GM23338 (cell line): ENCODE results near the gene TARS3. TPM values are rescaled to one million over a fixed set of nuclear protein-coding genes. Genes with fewer than 3 reads are reported as not detected.

Experiments used
- ATAC-seq: fragments of 200-7000 bp; cut with Tn5 transposase; 3 replicates; pipeline ENCODE4 v1.9.1; 2020
- DNase-seq: peaks from one replicate; pipeline ENCODE4 v3.0.0-alpha.2; 2015; ENCODE audit warnings: low spot score
- H2AFZ ChIP-seq: fragments of 200-600 bp; sonication (generic); 2 replicates; pipeline ENCODE4 v1.8.0; 2016; ENCODE audit warnings: antibody characterized with exemption, mild to moderate bottlenecking, moderate library complexity
- H3F3A ChIP-seq: fragments of 200-600 bp; sonication (generic); replicated peaks from 2 replicates; pipeline ENCODE4 v1.8.0; 2017; ENCODE audit warnings: antibody characterized with exemption, mixed run types, low read depth
- H3K27ac ChIP-seq: fragments of 200-600 bp; sonication (generic); 2 replicates; pipeline ENCODE4 v1.6.1; 2016; ENCODE audit warnings: low read depth
- H3K27me3 ChIP-seq: fragments of 200-600 bp; sonication (generic); 2 replicates; pipeline ENCODE4 v1.8.0; 2016; ENCODE audit warnings: mild to moderate bottlenecking, mixed run types, moderate library complexity; ENCODE audit not compliant: insufficient read depth
- H3K36me3 ChIP-seq: fragments of 200-600 bp; sonication (generic); 2 replicates; pipeline ENCODE4 v1.8.0; 2016; ENCODE audit warnings: mild to moderate bottlenecking; ENCODE audit not compliant: insufficient read depth
- H3K4me1 ChIP-seq: fragments of 200-600 bp; sonication (generic); 2 replicates; pipeline ENCODE4 v1.8.0; 2016; ENCODE audit warnings: mild to moderate bottlenecking, moderate library complexity; ENCODE audit not compliant: insufficient read depth
- H3K4me2 ChIP-seq: fragments of 200-600 bp; sonication (generic); 2 replicates; pipeline ENCODE4 v1.7.1; 2017; ENCODE audit warnings: mixed run types
- H3K4me3 ChIP-seq: fragments of 200-600 bp; sonication (generic); 2 replicates; pipeline ENCODE4 v1.6.1; 2016; ENCODE audit warnings: mixed run types
- H3K79me2 ChIP-seq: fragments of 200-600 bp; sonication (generic); replicated peaks from 2 replicates; pipeline ENCODE4 v1.8.0; 2017; ENCODE audit warnings: mild to moderate bottlenecking; ENCODE audit not compliant: insufficient read depth
- H3K9me2 ChIP-seq: fragments of 200-600 bp; sonication (generic); 2 replicates; pipeline ENCODE4 v1.8.0; 2017; ENCODE audit not compliant: insufficient read depth
- H4K20me1 ChIP-seq: fragments of 200-600 bp; sonication (generic); replicated peaks from 2 replicates; pipeline ENCODE4 v1.8.0; 2017; ENCODE audit warnings: mild to moderate bottlenecking; ENCODE audit not compliant: insufficient read depth
- H3K27ac Mint-ChIP-seq: 2 replicates; pipeline ENCODE4 v1.8.0; 2020; ENCODE audit warnings: inconsistent platforms, mild to moderate bottlenecking, moderate library complexity, mixed read lengths
- H3K27me3 Mint-ChIP-seq: 3 replicates; pipeline ENCODE4 v1.8.0; 2022; ENCODE audit warnings: low read depth, mild to moderate bottlenecking, moderate library complexity, mixed read lengths, inconsistent platforms; ENCODE audit not compliant: insufficient read depth, poor library complexity
- H3K36me3 Mint-ChIP-seq: 3 replicates; pipeline ENCODE4 v1.8.0; 2021; ENCODE audit warnings: low read depth, mild to moderate bottlenecking, inconsistent platforms, moderate library complexity, mixed read lengths
- H3K4me1 Mint-ChIP-seq: 3 replicates; pipeline ENCODE4 v1.8.0; 2020; ENCODE audit warnings: mild to moderate bottlenecking, inconsistent platforms, mixed read lengths
- H3K4me3 Mint-ChIP-seq: 3 replicates; pipeline ENCODE4 v1.8.0; 2021; ENCODE audit warnings: moderate library complexity, mild to moderate bottlenecking, inconsistent platforms, mixed read lengths
- H3K9me3 Mint-ChIP-seq: 3 replicates; pipeline ENCODE4 v1.8.0; 2020; ENCODE audit warnings: moderate library complexity, mild to moderate bottlenecking, inconsistent platforms, mixed read lengths
- EZH2 ChIP-seq: fragments of 200-600 bp; sonication (generic); IDR thresholded peaks from one replicate; pipeline ENCODE4 v1.8.0; 2017; ENCODE audit warnings: antibody characterized with exemption, mild to moderate bottlenecking, low read depth; ENCODE audit not compliant: unreplicated experiment
- EZH2phosphoT487 ChIP-seq: fragments of 200-600 bp; sonication (generic); IDR thresholded peaks from one replicate; pipeline ENCODE4 v1.8.1; 2018; ENCODE audit warnings: antibody characterized with exemption; ENCODE audit not compliant: unreplicated experiment
- REST ChIP-seq: IDR thresholded peaks from one replicate; pipeline ENCODE4 v1.6.1; 2018; ENCODE audit warnings: antibody characterized with exemption; ENCODE audit not compliant: unreplicated experiment
- ZNF114 ChIP-seq: fragments of 250-450 bp; sonication (Bioruptor Pico); IDR thresholded peaks from 2 replicates; pipeline ENCODE4 v1.5.0; 2020; ENCODE audit warnings: mild to moderate bottlenecking, moderate library complexity
- ZNF331 ChIP-seq: fragments of 250-450 bp; sonication (Bioruptor Pico); IDR thresholded peaks from 2 replicates; pipeline ENCODE4 v1.5.0; 2020; ENCODE audit warnings: low read depth, mild to moderate bottlenecking, moderate library complexity
- polyA plus RNA-seq: library from polyadenylated mRNA; unstranded; fragments of >200 nt; fragmentation: Nextera tagmentation; extraction: Ambion mirVana; gene quantifications from 2 replicates; pipeline ENCODE4 v1.2.1, GENCODE V29; 2016
- total RNA-seq: library from RNA; depleted of rRNA; stranded (reverse); fragments of >200 nt; shearing (Covaris generic); gene quantifications from 2 replicates; pipeline ENCODE4 v1.2.3, GENCODE V29; 2014
- TF ChIP-seq, protein P1 (sequence below), 2 experiments: fragments of 200-600 bp in 1 of 2; sonication (generic) in 1 of 2; conservative IDR thresholded peaks; 2 replicates each; pipeline versions ENCODE4 v1.5.1 to v1.6.1; 2016 to 2017; ENCODE audit warnings: antibody characterized with exemption in 2 of 2, low read depth in 2 of 2, mild to moderate bottlenecking in 2 of 2, moderate library complexity in 1 of 2

The TARS3 gene
- total and polyA plus RNA-seq, 2 experiments from 2014 or later: 13.0 to 15.4 TPM

DNA sequence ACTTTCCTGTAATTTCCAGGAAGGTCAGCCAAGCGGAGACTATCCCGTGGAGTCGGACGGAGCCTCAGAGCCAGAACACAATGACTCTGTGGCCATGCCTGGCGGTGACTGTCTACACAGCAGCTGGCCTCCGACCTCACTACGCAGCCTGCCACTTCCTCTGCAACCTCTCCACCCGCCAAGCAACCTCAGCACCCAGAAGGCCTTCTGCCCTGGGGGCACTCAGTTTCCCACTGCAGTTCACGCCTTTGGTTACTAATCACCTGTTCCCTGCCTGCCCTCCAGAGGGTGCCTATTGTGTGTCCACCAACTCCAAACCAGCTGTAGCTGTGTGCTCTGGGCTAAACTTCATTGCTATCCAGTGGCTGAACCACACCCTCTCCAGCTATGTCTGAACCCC, 116.1 kb downstream of the TARS3 start (continued):
- TF ChIP-seq REST (no peak), EZH2phosphoT487 (no peak)
- TF ChIP-seq, protein P1, sequence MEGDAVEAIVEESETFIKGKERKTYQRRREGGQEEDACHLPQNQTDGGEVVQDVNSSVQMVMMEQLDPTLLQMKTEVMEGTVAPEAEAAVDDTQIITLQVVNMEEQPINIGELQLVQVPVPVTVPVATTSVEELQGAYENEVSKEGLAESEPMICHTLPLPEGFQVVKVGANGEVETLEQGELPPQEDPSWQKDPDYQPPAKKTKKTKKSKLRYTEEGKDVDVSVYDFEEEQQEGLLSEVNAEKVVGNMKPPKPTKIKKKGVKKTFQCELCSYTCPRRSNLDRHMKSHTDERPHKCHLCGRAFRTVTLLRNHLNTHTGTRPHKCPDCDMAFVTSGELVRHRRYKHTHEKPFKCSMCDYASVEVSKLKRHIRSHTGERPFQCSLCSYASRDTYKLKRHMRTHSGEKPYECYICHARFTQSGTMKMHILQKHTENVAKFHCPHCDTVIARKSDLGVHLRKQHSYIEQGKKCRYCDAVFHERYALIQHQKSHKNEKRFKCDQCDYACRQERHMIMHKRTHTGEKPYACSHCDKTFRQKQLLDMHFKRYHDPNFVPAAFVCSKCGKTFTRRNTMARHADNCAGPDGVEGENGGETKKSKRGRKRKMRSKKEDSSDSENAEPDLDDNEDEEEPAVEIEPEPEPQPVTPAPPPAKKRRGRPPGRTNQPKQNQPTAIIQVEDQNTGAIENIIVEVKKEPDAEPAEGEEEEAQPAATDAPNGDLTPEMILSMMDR (conservative IDR thresholded peaks at IDR 0.05; ENCODE audit: low read depth in 2 of 2): peak in 1 of 2 experiments; percentile 44; a peak in 2 of 4 replicates

DNA sequence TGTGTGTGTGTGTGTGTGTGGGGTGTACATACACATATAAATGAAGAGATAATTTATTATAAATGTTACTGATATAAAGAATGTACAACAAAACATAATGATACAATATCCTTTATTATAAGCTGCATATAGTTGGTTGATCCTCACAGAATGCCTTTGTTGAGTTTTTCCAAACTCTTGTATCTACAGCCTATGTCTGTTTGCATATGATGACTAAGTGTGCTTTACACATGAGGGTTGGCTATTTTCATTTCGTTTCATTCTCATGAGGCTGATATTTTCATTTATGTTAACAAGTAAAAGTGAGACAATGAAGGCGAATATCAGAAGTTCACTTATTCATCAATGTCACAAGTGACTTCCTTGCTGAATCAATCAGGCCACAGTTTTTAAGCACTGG, 117.2 kb downstream of the TARS3 start:
- H3K4me3 Mint-ChIP-seq: no peak overlapping the region
- TF ChIP-seq, protein P1 (conservative IDR thresholded peaks at IDR 0.05; ENCODE audit: low read depth in 2 of 2): no peak
- TF ChIP-seq EZH2phosphoT487 (no peak), ZNF331 (no peak), ZNF114 (CRISPR knock-in tag) (no peak), EZH2 (no peak)
- no peaks in the 10 kb centered on the region; the same call in 2 of the 3 replicates for H3K4me1 Mint-ChIP-seq

More for the DNA sequence above, 117.2 kb downstream of the TARS3 start:
- no peaks in the 10 kb centered on the region for H3K79me2 ChIP-seq
- Mint-ChIP-seq H3K27ac (no peak overlapping the region), H3K36me3 (no peaks in the 10 kb centered on the region), H3K9me3 (peaks cover 5% of the 10 kb centered on the region; the same call in 2 of the 3 replicates), H3K27me3 (peaks cover 5% of the 10 kb centered on the region)
- H3K27me3 ChIP-seq: no peaks in the 10 kb centered on the region
- H3K4me1 ChIP-seq: no peaks in the 10 kb centered on the region
- no peak overlapping the region for H2AFZ ChIP-seq
- H3F3A ChIP-seq: no peaks in the 10 kb centered on the region
- H3K36me3 ChIP-seq: no peaks in the 10 kb centered on the region
- DNase-seq (no peak), ATAC-seq (no peak)
- no peak overlapping the region for H3K27ac ChIP-seq
- no peak overlapping the region for H3K4me3 ChIP-seq
- H4K20me1 ChIP-seq: no peaks in the 10 kb centered on the region
- H3K9me2 ChIP-seq: no peaks in the 10 kb centered on the region
- no peak overlapping the region for H3K4me2 ChIP-seq
